Muscle of arm (tissue), 12 donors: ENCODE results near the gene OR6Q1. TPM values are rescaled to one million over a fixed set of nuclear protein-coding genes. Genes with fewer than 3 reads are reported as not detected.

Source experiments
- DNase-seq: peaks from one replicate; pipeline ENCODE4 v3.0.0-alpha.2; 2013
- polyA plus RNA-seq, 12 donors: library from polyadenylated mRNA; unstranded; fragments of 120-200 nt; gene quantifications; one replicate each; pipeline ENCODE4 v1.2.1, GENCODE V29; 2013; ENCODE audit not compliant: insufficient read length in 12 of 12

The OR6Q1 gene
- polyA plus RNA-seq, 12 donors, result not detected

- DNase-seq, result no peak
These were observed 27.7 kb downstream of the OR6Q1 start for GRCh38 chr11:58058276-58059006.

- peak; percentile 30 for DNase-seq
These were observed 28.2 kb downstream of the OR6Q1 start for GRCh38 chr11:58059007-58059350.

- no peak for DNase-seq
These were observed 29.8 kb downstream of the OR6Q1 start for GRCh38 chr11:58060535-58060934.

- no peak for DNase-seq
These were observed 30.4 kb downstream of the OR6Q1 start for GRCh38 chr11:58060939-58061672.

GRCh38 chr11:58061813-58062212 lies 31.1 kb downstream of the OR6Q1 start:
- DNase-seq, result no peak

GRCh38 chr11:58067685-58068084 lies 36.9 kb downstream of the OR6Q1 start:
- no peak for DNase-seq

GRCh38 chr11:58068655-58069054 lies 37.9 kb downstream of the OR6Q1 start:
- no peak for DNase-seq

- DNase-seq, result no peak
These were observed 39.8 kb downstream of the OR6Q1 start for GRCh38 chr11:58070585-58070984.

GRCh38 chr11:58075781-58076180 lies 45.0 kb downstream of the OR6Q1 start:
- no peak for DNase-seq

Other genes starting within 250 kb of the OR6Q1 start
- gene OR9Q1, start 7.1 kb upstream of the OR6Q1 start, polyA plus RNA-seq, result not detected
- not detected for gene OR9I1, start 94.6 kb downstream of the OR6Q1 start, polyA plus RNA-seq
- gene OR9Q2, start 158.1 kb downstream of the OR6Q1 start, polyA plus RNA-seq, result not detected
- gene OR1S2, start 173.2 kb downstream of the OR6Q1 start, polyA plus RNA-seq, result not detected
- not detected for gene OR1S1, start 181.8 kb downstream of the OR6Q1 start, polyA plus RNA-seq
- under 1 TPM in 1 of 12 donors, not detected in 11; 0.17 TPM for gene OR10Q1, start 198.0 kb downstream of the OR6Q1 start, polyA plus RNA-seq
- not detected for gene OR10W1, start 237.3 kb downstream of the OR6Q1 start, polyA plus RNA-seq